Tibial nerve (tissue), 4 donors: ENCODE measurements around the gene NFIA. TPM values are rescaled to one million over a fixed set of nuclear protein-coding genes. Genes with fewer than 3 reads are reported as not detected.

Experiments
- DNase-seq, 2 donors: peaks; one replicate each; pipeline ENCODE4 v3.0.0-alpha.2; 2019; ENCODE audit warnings: low spot score in 2 of 2
- H3K27ac ChIP-seq, 4 donors: fragments of 200-600 bp; sonication (generic) in 3 of 4; one replicate each; pipeline ENCODE4 v1.5.1; 2017 to 2019; ENCODE audit warnings: mild to moderate bottlenecking in 1 of 4
- H3K27me3 ChIP-seq, 2 donors: fragments of 200-600 bp; sonication (generic) in 1 of 2; one replicate each; pipeline versions ENCODE4 v1.5.1 to v1.6.0; 2017 to 2019
- H3K36me3 ChIP-seq, 3 donors: fragments of 200-600 bp; sonication (generic); one replicate each; pipeline ENCODE4 v1.5.1; 2018 to 2019
- H3K4me1 ChIP-seq, 4 donors: fragments of 200-600 bp; sonication (generic) in 3 of 4; one replicate each; pipeline ENCODE4 v1.5.1; 2017 to 2019
- H3K4me3 ChIP-seq, 4 donors: fragments of 200-600 bp; sonication (generic) in 3 of 4; one replicate each; pipeline ENCODE4 v1.5.1; 2017 to 2019; ENCODE audit warnings: mild to moderate bottlenecking in 1 of 4, moderate library complexity in 1 of 4
- H3K9me3 ChIP-seq, 4 donors: fragments of 200-600 bp; sonication (generic) in 3 of 4; one replicate each; pipeline ENCODE4 v1.5.1; 2017 to 2019
- EP300 ChIP-seq, 2 donors: sonication (generic); formaldehyde crosslinking; IDR thresholded peaks; one replicate each; pipeline ENCODE4 v1.6.1; 2017; ENCODE audit warnings: antibody characterized with exemption in 2 of 2, mild to moderate bottlenecking in 1 of 2
- POLR2A ChIP-seq, 2 donors: fragments of 450-650 bp; IDR thresholded peaks; one replicate each; pipeline ENCODE4 v1.6.1; 2017; ENCODE audit warnings: antibody characterized with exemption in 2 of 2, mild to moderate bottlenecking in 2 of 2, moderate library complexity in 2 of 2
- WGBS, 2 donors: methylation state at CpG; one replicate each; pipeline ENCODE4 v1.1.5; 2018; 5-methylcytosine and 5-hydroxymethylcytosine counted together
- total RNA-seq, 4 donors: library from RNA; depleted of rRNA; stranded (reverse); fragments of >200 nt; gene quantifications; one replicate each; pipeline ENCODE4 v1.1.0, GENCODE V29; 2016
- TF ChIP-seq, protein P1 (sequence below), 5 experiments: fragments of 200-600 bp in 3 of 5; fragments of 450-650 bp in 2 of 5; sonication (generic) in 3 of 5; IDR thresholded peaks; one replicate each; pipeline ENCODE4 v1.5.1; 2016 to 2019; ENCODE audit warnings: antibody characterized with exemption in 5 of 5, mild to moderate bottlenecking in 3 of 5, moderate library complexity in 2 of 5

The NFIA gene
- total RNA-seq, 4 donors from 2014 or later = 71.2 to 81.4 (median 75.7) TPM

DNA sequence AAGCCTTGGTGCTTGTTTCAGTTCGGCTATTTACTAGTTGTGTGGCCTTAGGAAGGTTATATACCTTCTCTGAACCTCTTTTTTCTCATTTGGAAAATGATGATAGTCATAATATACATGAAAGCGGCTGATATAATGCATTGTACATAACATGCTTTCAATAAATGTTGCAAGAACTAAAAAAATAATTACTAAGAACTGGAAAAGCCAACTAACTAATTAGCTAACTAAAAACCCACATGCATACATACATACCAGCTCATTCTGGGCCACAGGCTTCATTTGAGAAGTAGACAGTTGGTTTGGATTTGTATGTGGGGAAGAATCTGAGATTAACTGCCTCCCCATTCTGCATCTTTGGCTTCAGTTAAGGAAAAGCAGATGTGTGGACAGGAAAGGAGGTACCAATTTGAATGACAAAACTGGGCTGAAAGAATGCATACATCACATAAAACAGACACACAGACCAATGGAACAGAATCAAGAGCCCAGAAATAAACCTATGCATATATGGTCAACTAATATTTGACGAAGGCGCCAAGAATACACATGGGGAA is 424.7 kb downstream of the NFIA start:
- Histone ChIP-seq H3K36me3 (no peaks in the 10 kb centered on the region), H3K27ac (no peak overlapping the region), H3K4me1 (no peaks in the 10 kb centered on the region), H3K4me3 (no peak overlapping the region), H3K9me3 (peaks cover 0 to 7% (median 0%) of the 10 kb centered on the region in 4 donors), H3K27me3 (no peaks in the 10 kb centered on the region)
- WGBS, 2 donors = 91 to 92% methylated on average over 4 of the region's 4 CpGs
- no peak for TF ChIP-seq EP300 (IDR thresholded peaks at IDR 0.05)
- no peak for TF ChIP-seq POLR2A (IDR thresholded peaks at IDR 0.05)
- TF ChIP-seq, protein P1, sequence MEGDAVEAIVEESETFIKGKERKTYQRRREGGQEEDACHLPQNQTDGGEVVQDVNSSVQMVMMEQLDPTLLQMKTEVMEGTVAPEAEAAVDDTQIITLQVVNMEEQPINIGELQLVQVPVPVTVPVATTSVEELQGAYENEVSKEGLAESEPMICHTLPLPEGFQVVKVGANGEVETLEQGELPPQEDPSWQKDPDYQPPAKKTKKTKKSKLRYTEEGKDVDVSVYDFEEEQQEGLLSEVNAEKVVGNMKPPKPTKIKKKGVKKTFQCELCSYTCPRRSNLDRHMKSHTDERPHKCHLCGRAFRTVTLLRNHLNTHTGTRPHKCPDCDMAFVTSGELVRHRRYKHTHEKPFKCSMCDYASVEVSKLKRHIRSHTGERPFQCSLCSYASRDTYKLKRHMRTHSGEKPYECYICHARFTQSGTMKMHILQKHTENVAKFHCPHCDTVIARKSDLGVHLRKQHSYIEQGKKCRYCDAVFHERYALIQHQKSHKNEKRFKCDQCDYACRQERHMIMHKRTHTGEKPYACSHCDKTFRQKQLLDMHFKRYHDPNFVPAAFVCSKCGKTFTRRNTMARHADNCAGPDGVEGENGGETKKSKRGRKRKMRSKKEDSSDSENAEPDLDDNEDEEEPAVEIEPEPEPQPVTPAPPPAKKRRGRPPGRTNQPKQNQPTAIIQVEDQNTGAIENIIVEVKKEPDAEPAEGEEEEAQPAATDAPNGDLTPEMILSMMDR (IDR thresholded peaks at IDR 0.05) = no peak
- no peak for DNase-seq
